GM18526 (cell line): ENCODE measurements around the gene CD58.

Source experiments
- POLR2A ChIP-seq: IDR thresholded peaks from 3 replicates; pipeline ENCODE4 v1.6.1; 2011; ENCODE audit not compliant: insufficient read length; ENCODE audit errors: extremely low read depth

CD58 gene

GRCh38 chr1:116483481-116484309 lies 87.1 kb downstream of the CD58 start:
- TF ChIP-seq POLR2A = no peak

- TF ChIP-seq POLR2A = no peak
Measured at GRCh38 chr1:116482490-116482889, 88.3 kb downstream of the CD58 start.

GRCh38 chr1:116481934-116482333 lies 88.9 kb downstream of the CD58 start:
- TF ChIP-seq POLR2A = no peak

GRCh38 chr1:116478621-116479020 lies 92.2 kb downstream of the CD58 start:
- no peak for TF ChIP-seq POLR2A

- no peak for TF ChIP-seq POLR2A
Measured at GRCh38 chr1:116477429-116477828, 93.4 kb downstream of the CD58 start.

- no peak for TF ChIP-seq POLR2A
Measured at GRCh38 chr1:116476321-116476720, 94.5 kb downstream of the CD58 start.

- no peak for TF ChIP-seq POLR2A
Measured at GRCh38 chr1:116475850-116476218, 95.0 kb downstream of the CD58 start.

GRCh38 chr1:116474921-116475849 lies 95.6 kb downstream of the CD58 start:
- TF ChIP-seq POLR2A = no peak

- TF ChIP-seq POLR2A = no peak
Measured at GRCh38 chr1:116472431-116472961, 98.3 kb downstream of the CD58 start.

- TF ChIP-seq POLR2A = no peak
Measured at GRCh38 chr1:116471241-116471640, 99.6 kb downstream of the CD58 start.

- no peak for TF ChIP-seq POLR2A
Measured at GRCh38 chr1:116470671-116471070, 100.2 kb downstream of the CD58 start.

- no peak for TF ChIP-seq POLR2A
Measured at GRCh38 chr1:116466810-116467557, 103.8 kb downstream of the CD58 start.

GRCh38 chr1:116465845-116466685 lies 104.8 kb downstream of the CD58 start:
- no peak for TF ChIP-seq POLR2A

GRCh38 chr1:116465477-116465844 lies 105.4 kb downstream of the CD58 start:
- TF ChIP-seq POLR2A = no peak
